Thoracic aorta (tissue), 2 donors: ENCODE results near the gene RELN. TPM values are rescaled to one million over a fixed set of nuclear protein-coding genes. Genes with fewer than 3 reads are reported as not detected.

Source experiments
- ATAC-seq: fragments of 150-250 bp; one replicate; pipeline ENCODE4 v1.8.0; 2017; ENCODE audit warnings: low read depth; ENCODE audit not compliant: insufficient number of reproducible peaks, low FRiP score
- DNase-seq: peaks from one replicate; pipeline ENCODE4 v3.0.0-alpha.2; 2020; ENCODE audit warnings: low spot score
- H3K27ac ChIP-seq, 2 donors: fragments of 200-600 bp; sonication (generic); 1 replicate in 1 of 2; 2 replicates in 1 of 2; pipeline ENCODE4 v1.5.1; 2016; ENCODE audit warnings: mild to moderate bottlenecking in 2 of 2, moderate library complexity in 2 of 2
- H3K27me3 ChIP-seq: fragments of 200-600 bp; sonication (generic); replicated peaks from 2 replicates; pipeline ENCODE4 v1.6.0; 2016; ENCODE audit warnings: mild to moderate bottlenecking; ENCODE audit not compliant: insufficient read depth
- H3K36me3 ChIP-seq: fragments of 200-600 bp; sonication (generic); one replicate; pipeline ENCODE4 v1.5.1; 2016
- H3K4me1 ChIP-seq, 2 donors: fragments of 200-600 bp; sonication (generic); 1 replicate in 1 of 2; 2 replicates in 1 of 2; pipeline versions ENCODE4 v1.5.1 to v1.6.0; 2016; ENCODE audit warnings: low read depth in 2 of 2, mild to moderate bottlenecking in 1 of 2; ENCODE audit not compliant: control insufficient read depth in 1 of 2
- H3K4me3 ChIP-seq: fragments of 200-600 bp; sonication (generic); 2 replicates; pipeline ENCODE4 v1.5.1; 2016; ENCODE audit warnings: mild to moderate bottlenecking
- H3K9me3 ChIP-seq: fragments of 200-600 bp; sonication (generic); 2 replicates; pipeline ENCODE4 v1.5.1; 2016
- total RNA-seq, 2 donors: library from RNA; depleted of rRNA; stranded (reverse); fragments of >200 nt; gene quantifications; one replicate each; pipeline versions ENCODE4 v1.1.0 to v1.2.3, GENCODE V29; 2016
- TF ChIP-seq, protein P1 (sequence below): fragments of 200-600 bp; sonication (generic); IDR thresholded peaks from one replicate; pipeline ENCODE4 v1.5.1; 2019; ENCODE audit warnings: antibody characterized with exemption

RELN gene
- total RNA-seq, 2 donors from 2014 or later = 0.49 to 5.1 TPM

DNA sequence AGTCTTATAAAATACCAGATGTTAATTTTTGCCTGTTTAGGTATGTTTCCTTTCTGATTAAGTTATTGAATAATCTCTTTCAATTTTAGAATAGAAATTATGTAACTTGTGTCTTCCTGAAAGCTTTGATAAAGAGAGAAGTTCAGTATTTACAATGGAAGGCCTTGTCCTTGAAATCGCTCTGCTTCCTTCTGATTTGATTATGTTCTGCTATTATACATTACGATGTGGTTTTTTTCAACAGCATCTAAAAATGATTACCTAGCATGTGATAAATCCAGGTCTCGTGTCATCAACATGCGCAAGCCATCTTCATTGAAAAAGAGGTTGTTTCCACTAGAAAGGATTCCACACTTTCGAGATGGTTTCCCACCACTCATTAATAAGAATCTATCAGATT lies 447.0 kb downstream of the RELN start:
- Histone ChIP-seq H3K9me3 (no peaks in the 10 kb centered on the region), H3K4me3 (no peak overlapping the region), H3K27ac (no peak overlapping the region), H3K36me3 (no peaks in the 10 kb centered on the region), H3K27me3 (no peaks in the 10 kb centered on the region), H3K4me1 (peaks cover 5 to 30% of the 10 kb centered on the region in 2 donors)
- no peak for ATAC-seq
- TF ChIP-seq, protein P1, sequence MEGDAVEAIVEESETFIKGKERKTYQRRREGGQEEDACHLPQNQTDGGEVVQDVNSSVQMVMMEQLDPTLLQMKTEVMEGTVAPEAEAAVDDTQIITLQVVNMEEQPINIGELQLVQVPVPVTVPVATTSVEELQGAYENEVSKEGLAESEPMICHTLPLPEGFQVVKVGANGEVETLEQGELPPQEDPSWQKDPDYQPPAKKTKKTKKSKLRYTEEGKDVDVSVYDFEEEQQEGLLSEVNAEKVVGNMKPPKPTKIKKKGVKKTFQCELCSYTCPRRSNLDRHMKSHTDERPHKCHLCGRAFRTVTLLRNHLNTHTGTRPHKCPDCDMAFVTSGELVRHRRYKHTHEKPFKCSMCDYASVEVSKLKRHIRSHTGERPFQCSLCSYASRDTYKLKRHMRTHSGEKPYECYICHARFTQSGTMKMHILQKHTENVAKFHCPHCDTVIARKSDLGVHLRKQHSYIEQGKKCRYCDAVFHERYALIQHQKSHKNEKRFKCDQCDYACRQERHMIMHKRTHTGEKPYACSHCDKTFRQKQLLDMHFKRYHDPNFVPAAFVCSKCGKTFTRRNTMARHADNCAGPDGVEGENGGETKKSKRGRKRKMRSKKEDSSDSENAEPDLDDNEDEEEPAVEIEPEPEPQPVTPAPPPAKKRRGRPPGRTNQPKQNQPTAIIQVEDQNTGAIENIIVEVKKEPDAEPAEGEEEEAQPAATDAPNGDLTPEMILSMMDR = no peak
- DNase-seq = no peak

DNA sequence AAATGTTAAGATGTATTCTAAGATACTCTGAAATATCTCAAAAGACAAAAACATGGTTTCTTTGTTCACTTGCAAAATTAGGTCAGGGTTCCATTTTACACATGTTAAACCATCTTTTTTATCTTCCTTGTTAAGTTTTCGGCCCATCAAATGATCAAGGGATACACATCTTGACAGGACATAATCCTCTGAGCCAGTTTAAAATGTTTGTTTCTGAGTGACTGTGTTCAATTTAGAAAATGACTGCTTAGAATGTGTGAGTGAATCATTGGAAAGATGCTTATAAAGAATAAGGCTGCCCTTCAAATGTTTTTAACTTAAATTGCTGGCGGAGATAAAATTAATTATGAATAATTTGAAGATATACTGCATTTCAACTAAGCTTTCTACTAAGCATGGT lies 447.5 kb downstream of the RELN start:
- no peak overlapping the region for H3K27ac ChIP-seq
- H3K9me3 ChIP-seq = no peaks in the 10 kb centered on the region
- ATAC-seq = no peak
- DNase-seq = no peak
- H3K36me3 ChIP-seq = no peaks in the 10 kb centered on the region
- H3K27me3 ChIP-seq = no peaks in the 10 kb centered on the region
- no peak overlapping the region for H3K4me3 ChIP-seq
- TF ChIP-seq, protein P1 = no peak
- H3K4me1 ChIP-seq = peaks cover 4 to 30% of the 10 kb centered on the region in 2 donors

DNA sequence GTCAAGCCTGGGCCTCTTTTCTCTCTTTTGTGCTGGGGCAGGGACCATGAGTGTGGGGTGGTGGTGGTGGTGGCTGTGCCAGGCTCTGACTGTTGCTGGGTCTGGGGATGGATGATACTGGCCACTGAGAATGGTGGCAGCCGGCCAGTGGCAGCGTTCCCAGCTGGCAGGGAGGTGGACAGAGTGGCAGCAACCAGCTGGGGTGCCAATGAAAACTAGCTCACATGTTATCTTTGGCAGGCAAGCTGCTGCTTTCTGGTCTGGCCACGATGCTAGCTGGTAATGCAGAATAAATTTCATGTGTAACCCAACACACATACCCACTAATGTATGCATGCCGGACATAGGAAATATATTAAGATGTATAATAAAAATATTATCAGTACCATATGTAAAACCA lies 448.4 kb downstream of the RELN start:
- no peaks in the 10 kb centered on the region for H3K9me3 ChIP-seq
- no peak overlapping the region for H3K27ac ChIP-seq
- no peak overlapping the region for H3K4me3 ChIP-seq
- ATAC-seq (peak; percentile 65), DNase-seq (peak; percentile 65)
- H3K36me3 ChIP-seq = no peaks in the 10 kb centered on the region
- H3K27me3 ChIP-seq = no peaks in the 10 kb centered on the region
- TF ChIP-seq, protein P1 = no peak
- peaks cover 4 to 30% of the 10 kb centered on the region in 2 donors for H3K4me1 ChIP-seq

DNA sequence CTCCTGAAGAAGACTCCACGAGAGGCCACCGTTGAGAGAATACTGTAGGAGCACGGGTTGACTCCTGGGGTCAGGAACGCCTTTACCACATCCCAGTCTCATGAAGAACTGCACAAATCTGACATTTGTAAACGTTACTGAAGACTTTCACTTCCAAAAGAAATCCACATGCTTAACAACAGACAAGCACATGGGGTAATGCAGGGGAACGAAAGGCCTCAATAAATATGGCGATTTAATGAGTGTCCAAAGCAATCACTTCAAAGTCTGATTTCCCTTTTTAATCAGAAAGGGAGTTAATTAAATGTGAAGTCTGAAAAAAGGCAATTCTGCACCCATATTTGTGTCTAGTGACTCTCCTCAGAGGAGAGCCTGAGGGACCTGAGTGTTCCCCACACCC lies 449.1 kb downstream of the RELN start:
- TF ChIP-seq, protein P1 = no peak
- no peak for ATAC-seq

DNA sequence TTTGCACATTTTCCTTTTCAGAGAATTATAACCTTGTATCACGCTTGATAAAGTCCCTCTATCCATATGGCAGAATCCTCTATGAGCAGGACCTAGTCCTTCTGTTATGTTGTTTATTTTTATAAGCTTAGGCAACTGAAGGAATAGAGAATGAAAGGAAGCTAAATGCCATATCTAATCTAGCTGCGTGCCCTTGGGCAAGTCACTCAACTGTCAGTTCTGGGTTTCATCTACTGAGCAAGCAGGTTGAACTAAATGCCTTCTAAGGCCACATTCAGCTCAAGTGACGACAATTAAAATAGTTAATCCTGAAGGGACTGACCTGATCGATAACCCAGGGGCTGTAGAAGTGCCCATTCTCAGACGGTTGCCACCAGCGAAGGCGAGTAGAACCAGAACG lies 449.6 kb downstream of the RELN start:
- Histone ChIP-seq H3K27ac (no peak overlapping the region), H3K27me3 (no peaks in the 10 kb centered on the region), H3K9me3 (no peaks in the 10 kb centered on the region), H3K4me1 (peaks cover 4 to 30% of the 10 kb centered on the region in 2 donors), H3K4me3 (no peak overlapping the region), H3K36me3 (no peaks in the 10 kb centered on the region)
- ATAC-seq = no peak
- TF ChIP-seq, protein P1 = no peak
- DNase-seq = no peak

More for the DNA sequence above, 449.1 kb downstream of the RELN start:
- DNase-seq = no peak
- Histone ChIP-seq H3K36me3 (no peaks in the 10 kb centered on the region), H3K27ac (no peak overlapping the region), H3K27me3 (no peaks in the 10 kb centered on the region), H3K9me3 (no peaks in the 10 kb centered on the region), H3K4me3 (no peak overlapping the region), H3K4me1 (peaks cover 4 to 30% of the 10 kb centered on the region in 2 donors)
